Liver (tissue), 9 donors: ENCODE data around the gene TMEM170A. TPM values are rescaled to one million over a fixed set of nuclear protein-coding genes. Genes with fewer than 3 reads are reported as not detected.
"Not testable (repeated sequence)": the region's sequence is repeated elsewhere in the genome, so short reads cannot be mapped to it uniquely, and the experiment has no call there.

Source experiments
- DNase-seq: peaks from one replicate; pipeline ENCODE4 v3.0.0-alpha.2; 2017; ENCODE audit warnings: low spot score
- H3K27ac ChIP-seq, 2 donors: one replicate each; pipeline ENCODE4 v1.7.0; 2013; ENCODE audit warnings: inconsistent platforms in 2 of 2, low read length in 2 of 2, control low read depth in 1 of 2, low read depth in 1 of 2, mild to moderate bottlenecking in 1 of 2
- H3K27me3 ChIP-seq, 4 donors: one replicate each; pipeline versions ENCODE4 v1.6.1 to v1.7.0; 2013; ENCODE audit warnings: low read length in 3 of 4, inconsistent platforms in 1 of 4, mild to moderate bottlenecking in 1 of 4, moderate library complexity in 1 of 4; ENCODE audit not compliant: control insufficient read depth in 4 of 4, insufficient read depth in 4 of 4
- H3K36me3 ChIP-seq, 4 donors: one replicate each; pipeline versions ENCODE4 v1.6.1 to v1.7.0; 2013; ENCODE audit warnings: low read length in 3 of 4, mild to moderate bottlenecking in 3 of 4, low read depth in 1 of 4, moderate library complexity in 1 of 4; ENCODE audit not compliant: control insufficient read depth in 4 of 4, insufficient read depth in 3 of 4
- H3K4me1 ChIP-seq, 4 donors: one replicate each; pipeline versions ENCODE4 v1.6.1 to v1.7.0; 2013; ENCODE audit warnings: low read length in 3 of 4, mild to moderate bottlenecking in 3 of 4, moderate library complexity in 1 of 4; ENCODE audit not compliant: control insufficient read depth in 4 of 4, insufficient read depth in 4 of 4
- H3K4me3 ChIP-seq, 3 donors: one replicate each; pipeline versions ENCODE4 v1.6.1 to v1.7.0; 2013; ENCODE audit warnings: low read length in 3 of 3, control low read depth in 1 of 3, low read depth in 1 of 3, mild to moderate bottlenecking in 1 of 3
- H3K9ac ChIP-seq, 2 donors: one replicate each; pipeline ENCODE4 v1.7.0; 2013; ENCODE audit warnings: low read length in 2 of 2, mild to moderate bottlenecking in 2 of 2, moderate library complexity in 2 of 2, control low read depth in 1 of 2, low read depth in 1 of 2
- H3K9me3 ChIP-seq, 4 donors: one replicate each; pipeline versions ENCODE4 v1.6.1 to v1.7.0; 2013; ENCODE audit warnings: low read length in 3 of 4; ENCODE audit not compliant: control insufficient read depth in 4 of 4
- EGR1 ChIP-seq, 2 donors: IDR thresholded peaks; 2 replicates each; pipeline ENCODE4 v1.6.1; 2016 to 2018; ENCODE audit warnings: antibody characterized with exemption in 2 of 2, low read depth in 2 of 2
- FOXA1 ChIP-seq: IDR thresholded peaks from 2 replicates; pipeline ENCODE4 v1.6.1; 2016; ENCODE audit warnings: antibody characterized with exemption
- FOXA2 ChIP-seq: IDR thresholded peaks from 2 replicates; pipeline ENCODE4 v1.6.1; 2016; ENCODE audit warnings: antibody characterized with exemption
- GABPA ChIP-seq, 2 donors: IDR thresholded peaks in 1 of 2; conservative IDR thresholded peaks in 1 of 2; 2 replicates each; pipeline ENCODE4 v1.6.1; 2016; ENCODE audit warnings: antibody characterized with exemption in 2 of 2, mild to moderate bottlenecking in 1 of 2, moderate library complexity in 1 of 2
- HNF4A ChIP-seq, 2 donors: conservative IDR thresholded peaks; 2 replicates each; pipeline ENCODE4 v1.6.1; 2016; ENCODE audit warnings: antibody characterized with exemption in 2 of 2, mild to moderate bottlenecking in 2 of 2
- RXRA ChIP-seq, 2 donors: IDR thresholded peaks; 2 replicates each; pipeline ENCODE4 v1.6.1; 2017 to 2018; ENCODE audit warnings: antibody characterized with exemption in 2 of 2, mild to moderate bottlenecking in 1 of 2
- SP1 ChIP-seq: IDR thresholded peaks from 2 replicates; pipeline ENCODE4 v1.6.1; 2018; ENCODE audit warnings: antibody characterized with exemption, mild to moderate bottlenecking
- WGBS: extraction: QIAGEN DNeasy Blood & Tissue Kit; methylation state at CpG from one replicate; pipeline ENCODE4 v1.1.7; 2013; 5-methylcytosine and 5-hydroxymethylcytosine counted together
- polyA plus RNA-seq, 2 donors: library from polyadenylated mRNA; stranded (reverse) in 1 of 2; unstranded in 1 of 2; fragments of 200-250 nt in 1 of 2; fragments of >200 nt in 1 of 2; fragmentation: Nextera tagmentation in 1 of 2; extraction: Ambion mirVana in 1 of 2; gene quantifications; one replicate each; pipeline versions ENCODE4 v1.2.1 to v1.2.3, GENCODE V29; 2013 to 2015
- total RNA-seq, 2 donors: library from RNA; depleted of rRNA; stranded (reverse); fragments of >200 nt; gene quantifications; one replicate each; pipeline ENCODE4 v1.2.3, GENCODE V29; 2014
- TF ChIP-seq, protein P1 (sequence below): IDR thresholded peaks from 2 replicates; pipeline ENCODE4 v1.6.1; 2016; ENCODE audit warnings: antibody characterized with exemption, mild to moderate bottlenecking
- TF ChIP-seq, protein P2 (sequence below): IDR thresholded peaks from 2 replicates; pipeline ENCODE4 v1.6.1; 2016; ENCODE audit warnings: antibody characterized with exemption
- donor health status: healthy.
- donor health status: healthy.
- donor health status: healthy.
- donor health status: healthy.
- donor health status: healthy.

Gene TMEM170A
- total and polyA plus RNA-seq, 4 donors, result 5.8 to 25.4 (median 16.3) TPM

DNA sequence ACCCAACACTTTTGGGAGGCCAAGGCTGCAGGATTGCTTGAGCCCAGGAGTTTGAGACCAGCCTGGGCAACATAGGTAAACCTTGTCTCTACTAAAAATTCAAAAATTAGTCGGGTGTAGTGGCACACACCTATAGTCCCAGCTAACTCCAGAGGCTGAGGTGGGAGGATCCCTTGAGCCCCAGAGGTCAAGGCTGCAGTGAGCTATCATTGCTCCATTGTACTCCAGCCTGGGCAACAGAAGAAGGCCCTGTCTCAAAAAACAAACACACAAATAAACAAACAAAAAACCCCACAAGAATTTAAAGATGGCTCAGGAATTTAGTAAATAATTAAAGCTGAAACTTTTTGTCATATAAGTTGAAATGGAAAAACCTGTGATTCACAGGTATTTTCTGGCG is 2.3 kb upstream of the TMEM170A start:
- no peak for TF ChIP-seq SP1
- TF ChIP-seq EGR1 (IDR thresholded peaks at IDR 0.05; ENCODE audit: low read depth in 2 of 2), result no peak
- TF ChIP-seq, protein P1, sequence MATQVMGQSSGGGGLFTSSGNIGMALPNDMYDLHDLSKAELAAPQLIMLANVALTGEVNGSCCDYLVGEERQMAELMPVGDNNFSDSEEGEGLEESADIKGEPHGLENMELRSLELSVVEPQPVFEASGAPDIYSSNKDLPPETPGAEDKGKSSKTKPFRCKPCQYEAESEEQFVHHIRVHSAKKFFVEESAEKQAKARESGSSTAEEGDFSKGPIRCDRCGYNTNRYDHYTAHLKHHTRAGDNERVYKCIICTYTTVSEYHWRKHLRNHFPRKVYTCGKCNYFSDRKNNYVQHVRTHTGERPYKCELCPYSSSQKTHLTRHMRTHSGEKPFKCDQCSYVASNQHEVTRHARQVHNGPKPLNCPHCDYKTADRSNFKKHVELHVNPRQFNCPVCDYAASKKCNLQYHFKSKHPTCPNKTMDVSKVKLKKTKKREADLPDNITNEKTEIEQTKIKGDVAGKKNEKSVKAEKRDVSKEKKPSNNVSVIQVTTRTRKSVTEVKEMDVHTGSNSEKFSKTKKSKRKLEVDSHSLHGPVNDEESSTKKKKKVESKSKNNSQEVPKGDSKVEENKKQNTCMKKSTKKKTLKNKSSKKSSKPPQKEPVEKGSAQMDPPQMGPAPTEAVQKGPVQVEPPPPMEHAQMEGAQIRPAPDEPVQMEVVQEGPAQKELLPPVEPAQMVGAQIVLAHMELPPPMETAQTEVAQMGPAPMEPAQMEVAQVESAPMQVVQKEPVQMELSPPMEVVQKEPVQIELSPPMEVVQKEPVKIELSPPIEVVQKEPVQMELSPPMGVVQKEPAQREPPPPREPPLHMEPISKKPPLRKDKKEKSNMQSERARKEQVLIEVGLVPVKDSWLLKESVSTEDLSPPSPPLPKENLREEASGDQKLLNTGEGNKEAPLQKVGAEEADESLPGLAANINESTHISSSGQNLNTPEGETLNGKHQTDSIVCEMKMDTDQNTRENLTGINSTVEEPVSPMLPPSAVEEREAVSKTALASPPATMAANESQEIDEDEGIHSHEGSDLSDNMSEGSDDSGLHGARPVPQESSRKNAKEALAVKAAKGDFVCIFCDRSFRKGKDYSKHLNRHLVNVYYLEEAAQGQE, result no peak
- TF ChIP-seq, protein P2, sequence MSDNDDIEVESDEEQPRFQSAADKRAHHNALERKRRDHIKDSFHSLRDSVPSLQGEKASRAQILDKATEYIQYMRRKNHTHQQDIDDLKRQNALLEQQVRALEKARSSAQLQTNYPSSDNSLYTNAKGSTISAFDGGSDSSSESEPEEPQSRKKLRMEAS, result no peak
- no peak for TF ChIP-seq RXRA (IDR thresholded peaks at IDR 0.05)
- Histone ChIP-seq H3K36me3 (no peaks in the 10 kb centered on the region), H3K27me3 (no peaks in the 10 kb centered on the region), H3K9me3 (no peaks in the 10 kb centered on the region), H3K9ac (no peak overlapping the region), H3K27ac (no peak overlapping the region), H3K4me3 (no peak overlapping the region), H3K4me1 (peaks cover 0 to 11% (median 8%) of the 10 kb centered on the region in 4 donors)
- no peak for DNase-seq
- 84% methylated on average over 2 of the region's 2 CpGs for WGBS

DNA sequence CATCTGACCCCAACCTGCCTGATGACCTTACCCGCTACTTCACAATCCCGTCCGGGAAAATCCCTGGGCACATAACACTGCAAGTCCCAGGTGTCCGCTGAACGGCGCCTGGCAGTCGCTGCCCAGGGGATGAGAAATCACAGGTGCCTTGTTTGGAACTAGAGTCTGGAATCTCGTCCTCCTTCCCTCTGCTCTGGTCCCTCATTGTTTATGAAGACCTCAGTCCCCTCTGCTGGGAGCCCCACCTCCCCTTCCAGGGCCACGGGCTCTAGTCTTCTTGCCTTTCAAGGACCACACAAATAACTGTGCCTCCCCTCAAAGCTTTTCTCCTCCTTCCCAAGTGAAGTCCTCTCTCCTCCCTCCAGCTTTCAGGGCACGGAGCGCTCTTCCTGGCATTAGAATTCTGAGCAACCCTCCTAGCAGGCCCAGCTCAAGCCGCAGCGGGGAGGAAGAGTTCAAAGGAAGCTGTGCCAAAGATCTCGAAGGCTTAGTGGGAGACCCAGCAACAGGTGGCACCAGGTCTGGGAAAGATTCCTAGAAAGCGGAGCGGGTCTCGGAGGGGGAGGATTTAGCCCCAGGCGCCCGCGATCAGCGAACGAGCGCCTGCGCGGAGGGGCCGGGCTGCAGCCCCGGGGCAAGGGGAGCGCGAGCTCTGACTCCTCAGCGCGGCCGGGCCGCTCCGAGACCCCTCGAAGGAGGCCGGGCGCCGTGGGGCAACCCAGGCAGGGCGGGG is 934 bp downstream of the TMEM170A start:
- 3% methylated on average over 39 of the region's 39 CpGs for WGBS
- Histone ChIP-seq H3K27ac (peak overlapping the region; percentile 85 to 95), H3K4me1 (peaks cover 0 to 11% (median 8%) of the 10 kb centered on the region in 4 donors), H3K9ac (peak overlapping the region; percentile 58), H3K4me3 (peak overlapping the region; percentile 62 to 94 (median 87))
- not testable (repeated sequence) for H3K9me3 ChIP-seq, H3K27me3 ChIP-seq, DNase-seq, H3K36me3 ChIP-seq
- TF ChIP-seq RXRA (IDR thresholded peaks at IDR 0.05), result peak; percentile 20

DNA sequence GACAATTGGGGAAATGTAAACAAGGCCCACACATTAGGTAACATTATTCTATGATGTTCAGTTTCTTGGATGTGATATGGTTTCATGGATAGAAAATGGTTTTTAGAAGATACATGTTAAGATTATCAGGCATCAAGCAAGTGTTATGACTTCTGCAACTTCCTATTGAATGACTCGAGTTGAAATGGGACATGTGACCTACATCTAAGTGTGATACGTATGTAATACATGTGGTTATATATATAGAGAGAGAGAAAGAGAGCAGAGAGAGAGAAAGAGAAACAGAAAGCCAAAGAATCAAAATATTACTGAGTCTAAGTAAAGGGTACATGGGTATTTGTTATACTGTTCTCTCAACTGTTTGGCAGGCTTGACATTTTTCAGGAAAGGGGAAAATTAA is 1.7 kb downstream of the TMEM170A start:
- Histone ChIP-seq H3K9ac (no peak overlapping the region), H3K27ac (no peak overlapping the region), H3K4me1 (peaks cover 0 to 11% (median 8%) of the 10 kb centered on the region in 4 donors), H3K4me3 (peak overlapping the region in 1 of 3 donors; percentile 94), H3K27me3 (no peaks in the 10 kb centered on the region), H3K9me3 (no peaks in the 10 kb centered on the region), H3K36me3 (no peaks in the 10 kb centered on the region)
- WGBS, result 41% methylated on average over 2 of the region's 2 CpGs
- TF ChIP-seq GABPA (IDR thresholded peaks at IDR 0.05 in 1 of 2, conservative IDR thresholded peaks at IDR 0.05 in 1 of 2), result no peak
- no peak for TF ChIP-seq FOXA2
- TF ChIP-seq RXRA (IDR thresholded peaks at IDR 0.05), result no peak
- no peak for TF ChIP-seq FOXA1
- TF ChIP-seq HNF4A (conservative IDR thresholded peaks at IDR 0.05), result no peak
- no peak for DNase-seq
